K562 (cell line): ENCODE data around the gene SPNS1. TPM values are rescaled to one million over a fixed set of nuclear protein-coding genes. Genes with fewer than 3 reads are reported as not detected.

ENCODE experiments used
- CBX2 ChIP-seq: fragments of 200-600 bp; sonication (generic); IDR thresholded peaks from one replicate; pipeline ENCODE4 v1.6.1; 2012; ENCODE audit warnings: mild to moderate bottlenecking, low read length, inconsistent platforms; ENCODE audit not compliant: insufficient read depth, poor library complexity, severe bottlenecking
- CCNT2 ChIP-seq: IDR thresholded peaks from 2 replicates; pipeline ENCODE4 v1.6.1; 2011; ENCODE audit warnings: borderline replicate concordance, low read depth, mild to moderate bottlenecking, moderate library complexity, mixed read lengths, low read length; ENCODE audit not compliant: insufficient read length; ENCODE audit errors: extremely low read depth
- FOXJ3 ChIP-seq: sonication (generic); formaldehyde crosslinking; IDR thresholded peaks from 2 replicates; pipeline ENCODE4 v1.4.0; 2020; ENCODE audit warnings: mild to moderate bottlenecking, missing genetic modification reagents
- HIVEP1 ChIP-seq: fragments of 250-450 bp; sonication (Bioruptor Pico); IDR thresholded peaks from 2 replicates; pipeline ENCODE4 v1.4.0; 2020; ENCODE audit warnings: mild to moderate bottlenecking
- MXD1 ChIP-seq: fragments of 250-450 bp; sonication (Bioruptor Pico); IDR thresholded peaks from 2 replicates; pipeline ENCODE4 v1.8.0; 2021; ENCODE audit warnings: borderline replicate concordance, mild to moderate bottlenecking, moderate library complexity; ENCODE audit not compliant: poor library complexity, severe bottlenecking
- RBM25 ChIP-seq: fragments of 200-400 bp; formaldehyde crosslinking; IDR thresholded peaks from 2 replicates; pipeline ENCODE4 v1.6.1; 2018; ENCODE audit warnings: low read length, low read depth, moderate library complexity; ENCODE audit not compliant: severe bottlenecking
- RFX7 ChIP-seq: fragments of 250-450 bp; sonication (Bioruptor Pico); IDR thresholded peaks from 2 replicates; pipeline ENCODE4 v1.5.1; 2021; ENCODE audit warnings: mild to moderate bottlenecking
- SMARCE1 ChIP-seq: fragments of 450-650 bp; IDR thresholded peaks from 2 replicates; pipeline ENCODE4 v1.7.1; 2016; ENCODE audit warnings: mild to moderate bottlenecking
- SP1 ChIP-seq: sonication (generic); formaldehyde crosslinking; IDR thresholded peaks from 2 replicates; pipeline ENCODE4 v1.8.1; 2022; ENCODE audit warnings: mild to moderate bottlenecking, missing genetic modification reagents
- U2AF2 ChIP-seq: fragments of 200-400 bp; formaldehyde crosslinking; optimal IDR thresholded peaks from 2 replicates; pipeline ENCODE3; 2017; ENCODE audit warnings: low read depth, mild to moderate bottlenecking, low read length
- USF2 ChIP-seq: sonication (generic); formaldehyde crosslinking; IDR thresholded peaks from 2 replicates; pipeline ENCODE4 v1.5.0; 2020; ENCODE audit warnings: missing genetic modification reagents
- ZEB2 ChIP-seq: fragments of 450-650 bp; IDR thresholded peaks from 2 replicates; pipeline ENCODE4 v1.6.1; 2016
- ZFX ChIP-seq: sonication (generic); formaldehyde crosslinking; IDR thresholded peaks from 2 replicates; pipeline ENCODE4 v1.8.0; 2022; ENCODE audit warnings: mild to moderate bottlenecking, missing genetic modification reagents, moderate library complexity
- ZNF12 ChIP-seq: sonication (generic); formaldehyde crosslinking; IDR thresholded peaks from 2 replicates; pipeline ENCODE4 v1.4.0; 2020; ENCODE audit warnings: mild to moderate bottlenecking, missing genetic modification reagents
- ZNF274 ChIP-seq: IDR thresholded peaks from 2 replicates; pipeline ENCODE4 v1.6.1; 2011; ENCODE audit warnings: low read depth, mild to moderate bottlenecking, low read length, moderate library complexity, borderline replicate concordance
- polyA plus RNA-seq, 8 experiments: library from polyadenylated mRNA; depleted of rRNA in 4 of 8; stranded (reverse) in 5 of 8; unstranded in 3 of 8; fragments of >200 nt; fragmentation: Nextera tagmentation in 2 of 8; fragmentation: Illumina TruSeq in 1 of 8; extraction: Ambion mirVana in 2 of 8; extraction: Trizol in 1 of 8; gene quantifications; 2 replicates each; pipeline versions ENCODE4 v1.2.1 to v1.2.3, GENCODE V29; 2011 to 2014; ENCODE audit warnings: inconsistent platforms in 1 of 8, missing spikeins in 1 of 8
- total RNA-seq, 7 experiments: library from RNA; depleted of rRNA in 6 of 7; stranded (reverse); fragments of >200 nt in 6 of 7; fragmentation: Illumina TruSeq in 2 of 7; extraction: Trizol in 2 of 7; gene quantifications; 2 replicates each; pipeline versions ENCODE4 v1.2.1 to v1.2.3, GENCODE V29; 2011 to 2021; ENCODE audit warnings: low replicate concordance in 1 of 7
- TF ChIP-seq, protein P1 (sequence below): sonication (generic); formaldehyde crosslinking; IDR thresholded peaks from 2 replicates; pipeline ENCODE4 v1.8.0; 2022; ENCODE audit warnings: mild to moderate bottlenecking, low read depth, missing genetic modification reagents
- TF ChIP-seq, protein P2 (sequence below): fragments of 450-650 bp; IDR thresholded peaks from 2 replicates; pipeline ENCODE4 v1.6.1; 2016; ENCODE audit warnings: low read depth

SPNS1 gene
- total and polyA plus RNA-seq, 9 of the 15 experiments (the other 6 are each of a cell fraction or from before 2014, with no cell fraction given): 0.58 to 64.9 (median 13.7) TPM

DNA sequence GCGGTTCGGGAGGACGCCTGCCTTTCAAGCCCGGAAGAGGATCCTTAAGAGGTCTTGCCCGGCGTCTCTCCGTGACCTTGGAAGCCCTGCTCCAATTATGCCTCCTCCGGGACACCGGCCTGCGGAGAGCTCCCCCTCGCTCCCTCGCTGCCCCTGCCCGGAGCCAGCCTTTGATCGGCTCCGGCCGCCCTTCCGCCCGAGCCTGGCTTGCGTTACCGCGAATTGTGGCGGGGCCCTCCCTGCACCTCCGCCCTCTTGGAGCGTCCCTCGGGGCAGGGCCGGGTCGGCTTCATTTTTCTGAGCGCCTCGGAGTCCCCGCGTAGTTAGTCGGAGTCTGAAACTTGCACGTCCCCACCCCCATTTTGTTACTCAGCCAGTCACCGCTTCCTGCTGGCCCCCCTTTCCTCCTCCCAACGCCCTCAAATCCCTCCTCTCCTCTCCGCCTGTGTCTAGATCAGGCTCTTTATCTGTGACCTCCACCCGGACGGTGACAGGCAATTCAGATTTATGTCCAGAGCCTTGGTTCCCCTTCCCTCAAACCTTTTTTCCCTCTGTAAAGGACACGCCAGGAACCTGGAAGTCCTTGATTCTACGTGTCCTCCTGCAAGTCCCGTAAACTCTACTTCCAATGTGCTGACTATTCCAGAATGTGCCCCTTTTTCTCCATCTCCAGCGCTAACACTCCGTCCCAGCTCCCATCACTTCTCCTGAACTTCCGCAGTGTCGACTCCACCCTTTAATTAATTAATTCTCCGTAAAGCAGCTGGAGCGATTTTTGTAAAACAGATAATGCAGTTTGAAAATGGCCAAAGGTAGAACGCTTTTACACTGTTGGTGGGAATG lies 49.0 kb upstream of the SPNS1 start (continued):
- TF ChIP-seq MXD1 (CRISPR knock-in tag) (no peak), FOXJ3 (CRISPR knock-in tag) (no peak), HIVEP1 (CRISPR knock-in tag) (peak; percentile 72; the same call in 1 of the 2 replicates), CBX2 (no peak), USF2 (CRISPR knock-in tag) (no peak), CCNT2 (peak; percentile 62), ZEB2 (peak; percentile 66), SMARCE1 (peak; percentile 96), RFX7 (CRISPR knock-in tag) (0 out of 2 replicates have a peak, but pooled peaks have one; percentile 26), ZFX (CRISPR knock-in tag) (peak; percentile 95), ZNF12 (CRISPR knock-in tag) (no peak), SP1 (CRISPR knock-in tag) (no peak), U2AF2 (no peak), RBM25 (no peak), ZNF274 (no peak)
- TF ChIP-seq, protein P1, sequence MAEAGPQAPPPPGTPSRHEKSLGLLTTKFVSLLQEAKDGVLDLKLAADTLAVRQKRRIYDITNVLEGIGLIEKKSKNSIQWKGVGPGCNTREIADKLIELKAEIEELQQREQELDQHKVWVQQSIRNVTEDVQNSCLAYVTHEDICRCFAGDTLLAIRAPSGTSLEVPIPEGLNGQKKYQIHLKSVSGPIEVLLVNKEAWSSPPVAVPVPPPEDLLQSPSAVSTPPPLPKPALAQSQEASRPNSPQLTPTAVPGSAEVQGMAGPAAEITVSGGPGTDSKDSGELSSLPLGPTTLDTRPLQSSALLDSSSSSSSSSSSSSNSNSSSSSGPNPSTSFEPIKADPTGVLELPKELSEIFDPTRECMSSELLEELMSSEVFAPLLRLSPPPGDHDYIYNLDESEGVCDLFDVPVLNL: no peak
- TF ChIP-seq, protein P2, sequence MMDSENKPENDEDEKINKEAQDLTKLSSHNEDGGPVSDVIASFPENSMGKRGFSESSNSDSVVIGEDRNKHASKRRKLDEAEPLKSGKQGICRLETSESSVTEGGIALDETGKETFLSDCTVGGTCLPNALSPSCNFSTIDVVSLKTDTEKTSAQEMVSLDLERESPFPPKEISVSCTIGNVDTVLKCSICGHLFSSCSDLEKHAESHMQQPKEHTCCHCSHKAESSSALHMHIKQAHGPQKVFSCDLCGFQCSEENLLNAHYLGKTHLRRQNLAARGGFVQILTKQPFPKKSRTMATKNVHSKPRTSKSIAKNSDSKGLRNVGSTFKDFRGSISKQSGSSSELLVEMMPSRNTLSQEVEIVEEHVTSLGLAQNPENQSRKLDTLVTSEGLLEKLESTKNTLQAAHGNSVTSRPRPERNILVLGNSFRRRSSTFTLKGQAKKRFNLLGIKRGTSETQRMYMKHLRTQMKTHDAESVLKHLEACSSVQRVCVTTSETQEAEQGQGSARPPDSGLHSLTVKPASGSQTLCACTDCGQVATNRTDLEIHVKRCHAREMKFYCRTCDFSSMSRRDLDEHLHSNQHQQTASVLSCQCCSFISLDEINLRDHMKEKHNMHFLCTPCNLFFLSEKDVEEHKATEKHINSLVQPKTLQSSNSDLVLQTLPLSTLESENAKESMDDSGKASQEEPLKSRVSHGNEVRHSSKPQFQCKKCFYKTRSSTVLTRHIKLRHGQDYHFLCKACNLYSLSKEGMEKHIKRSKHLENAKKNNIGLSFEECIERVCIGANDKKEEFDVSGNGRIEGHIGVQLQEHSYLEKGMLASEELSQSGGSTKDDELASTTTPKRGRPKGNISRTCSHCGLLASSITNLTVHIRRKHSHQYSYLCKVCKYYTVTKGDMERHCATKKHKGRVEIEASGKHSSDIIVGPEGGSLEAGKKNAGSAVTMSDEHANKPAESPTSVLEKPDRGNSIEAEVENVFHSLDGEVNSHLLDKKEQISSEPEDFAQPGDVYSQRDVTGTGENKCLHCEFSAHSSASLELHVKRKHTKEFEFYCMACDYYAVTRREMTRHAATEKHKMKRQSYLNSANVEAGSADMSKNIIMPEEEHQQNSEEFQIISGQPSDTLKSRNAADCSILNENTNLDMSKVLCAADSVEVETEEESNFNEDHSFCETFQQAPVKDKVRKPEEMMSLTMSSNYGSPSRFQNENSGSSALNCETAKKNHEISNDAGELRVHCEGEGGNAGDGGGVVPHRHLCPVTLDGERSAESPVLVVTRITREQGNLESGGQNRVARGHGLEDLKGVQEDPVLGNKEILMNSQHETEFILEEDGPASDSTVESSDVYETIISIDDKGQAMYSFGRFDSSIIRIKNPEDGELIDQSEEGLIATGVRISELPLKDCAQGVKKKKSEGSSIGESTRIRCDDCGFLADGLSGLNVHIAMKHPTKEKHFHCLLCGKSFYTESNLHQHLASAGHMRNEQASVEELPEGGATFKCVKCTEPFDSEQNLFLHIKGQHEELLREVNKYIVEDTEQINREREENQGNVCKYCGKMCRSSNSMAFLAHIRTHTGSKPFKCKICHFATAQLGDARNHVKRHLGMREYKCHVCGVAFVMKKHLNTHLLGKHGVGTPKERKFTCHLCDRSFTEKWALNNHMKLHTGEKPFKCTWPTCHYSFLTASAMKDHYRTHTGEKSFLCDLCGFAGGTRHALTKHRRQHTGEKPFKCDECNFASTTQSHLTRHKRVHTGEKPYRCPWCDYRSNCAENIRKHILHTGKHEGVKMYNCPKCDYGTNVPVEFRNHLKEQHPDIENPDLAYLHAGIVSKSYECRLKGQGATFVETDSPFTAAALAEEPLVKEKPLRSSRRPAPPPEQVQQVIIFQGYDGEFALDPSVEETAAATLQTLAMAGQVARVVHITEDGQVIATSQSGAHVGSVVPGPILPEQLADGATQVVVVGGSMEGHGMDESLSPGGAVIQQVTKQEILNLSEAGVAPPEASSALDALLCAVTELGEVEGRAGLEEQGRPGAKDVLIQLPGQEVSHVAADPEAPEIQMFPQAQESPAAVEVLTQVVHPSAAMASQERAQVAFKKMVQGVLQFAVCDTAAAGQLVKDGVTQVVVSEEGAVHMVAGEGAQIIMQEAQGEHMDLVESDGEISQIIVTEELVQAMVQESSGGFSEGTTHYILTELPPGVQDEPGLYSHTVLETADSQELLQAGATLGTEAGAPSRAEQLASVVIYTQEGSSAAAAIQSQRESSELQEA: no peak
